Measurements from ENCODE around the gene ODC1.

DNA sequence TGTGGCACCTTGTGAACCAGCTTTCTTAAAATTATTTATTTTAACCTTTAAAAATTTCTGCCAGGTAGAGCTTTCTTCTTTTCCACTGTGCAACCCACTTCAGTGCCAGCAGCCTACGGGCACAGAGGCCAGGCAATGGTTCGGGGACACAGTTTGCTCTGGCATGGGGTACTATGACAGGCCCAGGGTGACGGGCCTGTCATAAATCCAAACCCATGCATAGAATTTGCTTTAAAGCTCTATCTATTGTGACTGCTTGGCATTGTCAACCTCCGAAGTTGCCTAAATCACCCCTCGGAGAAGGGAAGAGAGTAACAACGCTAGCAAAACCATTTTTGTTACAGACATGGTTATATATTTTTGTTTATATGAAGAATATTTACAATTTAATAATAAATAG is 1.5 kb downstream of the ODC1 start:
- TF ChIP-seq ZNF558 (tag by site-specific recombination; IDR thresholded peaks at IDR 0.05) (no peak), ZFP37 (tag by site-specific recombination; IDR thresholded peaks at IDR 0.05) (no peak), ZNF10 (tag by site-specific recombination; IDR thresholded peaks at IDR 0.05) (no peak)
- TF ChIP-seq, protein P1, sequence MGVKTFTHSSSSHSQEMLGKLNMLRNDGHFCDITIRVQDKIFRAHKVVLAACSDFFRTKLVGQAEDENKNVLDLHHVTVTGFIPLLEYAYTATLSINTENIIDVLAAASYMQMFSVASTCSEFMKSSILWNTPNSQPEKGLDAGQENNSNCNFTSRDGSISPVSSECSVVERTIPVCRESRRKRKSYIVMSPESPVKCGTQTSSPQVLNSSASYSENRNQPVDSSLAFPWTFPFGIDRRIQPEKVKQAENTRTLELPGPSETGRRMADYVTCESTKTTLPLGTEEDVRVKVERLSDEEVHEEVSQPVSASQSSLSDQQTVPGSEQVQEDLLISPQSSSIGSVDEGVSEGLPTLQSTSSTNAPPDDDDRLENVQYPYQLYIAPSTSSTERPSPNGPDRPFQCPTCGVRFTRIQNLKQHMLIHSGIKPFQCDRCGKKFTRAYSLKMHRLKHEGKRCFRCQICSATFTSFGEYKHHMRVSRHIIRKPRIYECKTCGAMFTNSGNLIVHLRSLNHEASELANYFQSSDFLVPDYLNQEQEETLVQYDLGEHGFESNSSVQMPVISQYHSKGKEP (tag by site-specific recombination; IDR thresholded peaks at IDR 0.05), result no peak
